Hematopoietic multipotent progenitor cell treated with erythropoietin and hydrocortisone succinate and interleukin-3 and kit ligand, for 8 days (in vitro differentiated cells): ENCODE results near the gene CD99L2.
A peak's percentile ranks its signal among the peaks of the same experiment; 100 is the strongest.

ENCODE experiments used
- DNase-seq: peaks from one replicate; pipeline ENCODE4 v3.0.0-alpha.2; 2015

Gene CD99L2

DNA sequence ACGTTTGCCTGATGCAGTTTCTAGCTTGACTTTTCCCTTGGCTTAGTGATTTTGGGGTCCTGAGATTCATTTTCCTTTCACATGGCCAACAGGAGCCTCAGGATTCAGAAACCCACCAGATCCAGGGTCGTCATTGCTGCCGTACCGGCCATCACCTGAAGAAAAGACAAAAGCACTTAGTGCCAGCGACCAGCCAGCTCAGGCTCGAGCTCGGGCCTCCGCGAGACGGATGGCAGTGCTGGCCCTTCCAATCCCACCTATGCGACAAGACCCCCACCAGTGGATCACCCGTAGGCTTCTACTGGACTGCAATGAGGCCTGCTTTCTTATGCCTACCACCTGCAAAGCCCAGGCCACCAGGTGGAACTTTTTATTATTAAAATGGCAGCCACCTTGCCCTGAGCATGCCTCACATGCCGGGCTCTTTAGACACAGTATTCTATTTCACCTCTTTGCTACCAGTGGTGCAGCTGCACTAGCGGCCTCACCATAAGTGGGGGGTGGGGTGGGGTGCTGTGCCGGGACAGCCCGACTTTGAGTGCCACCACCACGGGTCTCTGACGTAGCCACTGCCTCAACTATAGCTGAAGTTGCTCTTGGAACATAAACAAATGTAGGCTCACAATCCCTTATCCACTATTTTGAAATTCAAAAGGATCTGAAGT lies 121.0 kb downstream of the CD99L2 start:
- no peak for DNase-seq

DNA sequence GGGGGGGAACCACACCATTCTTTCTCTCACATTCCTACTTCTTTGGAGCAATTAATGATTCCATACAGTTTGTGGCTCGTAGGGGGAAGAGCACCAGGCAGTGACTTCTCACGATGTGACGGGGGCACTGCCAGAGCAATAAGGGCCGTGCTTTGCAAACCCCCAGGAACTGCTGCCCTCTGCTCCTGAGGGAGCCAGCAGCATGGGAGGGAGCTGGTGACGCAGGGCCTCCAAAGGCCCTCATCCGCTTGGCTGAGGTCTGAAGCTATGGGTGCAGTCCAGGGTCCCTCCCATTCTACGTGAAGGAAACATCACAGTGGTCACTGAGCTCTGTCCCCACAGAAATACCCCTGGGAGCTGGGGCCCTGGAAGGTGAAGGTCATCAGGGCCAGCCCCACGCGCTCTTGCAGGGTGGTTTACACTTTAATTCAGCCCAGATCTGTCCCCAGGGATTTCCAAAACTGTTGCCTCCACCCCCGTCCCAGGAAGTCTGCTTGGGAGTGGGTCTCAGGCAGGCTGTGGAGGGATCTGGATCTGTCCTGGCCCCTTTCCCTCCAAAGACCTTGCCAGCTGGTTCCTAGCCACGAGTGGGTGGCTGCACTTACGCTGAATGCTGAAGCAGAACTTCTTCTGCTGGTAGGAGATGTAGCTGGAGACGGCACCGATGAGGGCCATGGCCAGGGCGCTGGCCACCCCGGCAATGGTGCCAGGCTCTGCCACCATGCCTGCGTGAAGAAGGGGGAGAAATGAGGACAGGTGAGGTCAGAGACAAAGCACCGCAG lies 122.7 kb downstream of the CD99L2 start:
- DNase-seq = no peak

DNA sequence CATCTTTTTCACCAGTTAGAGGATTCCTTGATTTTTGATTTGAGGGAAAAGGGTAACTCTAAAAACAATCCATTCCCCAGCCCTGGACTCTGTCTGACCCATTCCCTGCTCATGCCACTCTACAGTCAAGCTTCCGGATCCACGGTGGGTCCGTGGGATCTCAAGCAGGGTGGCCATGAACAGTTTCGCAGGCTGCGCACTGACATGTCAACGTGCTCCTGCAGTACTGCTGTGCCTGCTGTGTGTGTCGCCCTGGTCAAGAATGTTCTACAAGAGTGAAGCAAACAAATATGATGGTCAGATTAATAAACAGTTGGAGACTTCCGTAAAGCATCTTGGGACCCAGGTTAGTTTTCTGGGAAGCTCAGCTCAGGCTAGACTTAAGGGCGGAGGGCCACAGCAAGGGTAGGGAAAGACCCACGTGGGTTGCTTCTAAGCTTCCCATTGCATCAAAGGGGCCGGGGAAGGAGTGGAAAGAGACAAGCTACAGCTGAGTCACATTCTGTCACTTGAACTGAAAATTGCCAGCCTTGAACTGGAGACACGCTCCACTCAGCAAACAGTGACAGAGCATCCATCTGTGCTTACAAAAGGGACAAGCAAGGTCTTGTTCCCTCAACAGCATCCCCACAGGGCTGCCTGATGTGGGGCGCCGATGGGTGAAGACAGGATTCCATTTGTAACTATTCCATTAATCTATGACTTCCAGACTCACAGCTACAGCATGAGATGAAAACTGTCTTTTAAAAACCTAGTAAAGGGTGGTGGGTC lies 123.5 kb downstream of the CD99L2 start:
- no peak for DNase-seq

DNA sequence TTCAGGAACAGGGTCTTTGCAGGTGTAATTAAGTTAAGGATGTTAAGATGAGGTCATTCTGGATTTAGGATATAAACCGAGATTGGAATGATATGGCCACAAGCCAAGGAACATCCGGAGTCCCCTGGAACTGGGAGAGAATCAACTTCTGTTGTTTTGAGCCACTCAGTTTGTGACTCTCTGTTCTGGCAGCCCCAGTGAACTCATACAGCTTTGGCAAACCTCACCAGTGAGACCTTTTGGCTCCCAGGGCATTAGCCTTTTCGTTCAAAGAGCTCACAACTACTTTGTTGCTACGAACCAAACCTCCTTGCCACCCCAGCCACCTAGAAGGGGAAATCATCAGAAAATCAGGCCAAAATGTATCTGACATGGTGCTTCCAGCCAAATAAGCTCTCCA lies 124.8 kb downstream of the CD99L2 start:
- no peak for DNase-seq

DNA sequence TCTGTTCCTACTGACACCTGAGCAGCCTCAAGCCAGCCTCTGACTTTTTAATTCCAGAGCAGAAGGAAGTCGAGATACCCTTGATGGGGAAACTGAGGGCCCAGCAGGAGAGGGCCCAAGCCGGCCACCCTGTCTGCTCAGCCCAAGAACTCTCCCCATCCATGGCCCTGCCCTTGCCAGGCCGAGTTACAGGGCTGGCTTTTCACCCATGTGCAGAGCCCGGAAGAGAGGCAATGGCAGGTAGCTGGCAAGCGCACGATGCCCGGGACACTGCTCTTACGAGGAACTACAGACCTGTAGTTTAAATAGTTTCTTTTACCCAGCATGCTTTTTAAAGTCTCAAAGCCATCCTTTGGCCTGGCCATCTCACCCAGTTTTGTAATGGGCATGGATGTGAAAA lies 125.4 kb downstream of the CD99L2 start:
- no peak for DNase-seq

DNA sequence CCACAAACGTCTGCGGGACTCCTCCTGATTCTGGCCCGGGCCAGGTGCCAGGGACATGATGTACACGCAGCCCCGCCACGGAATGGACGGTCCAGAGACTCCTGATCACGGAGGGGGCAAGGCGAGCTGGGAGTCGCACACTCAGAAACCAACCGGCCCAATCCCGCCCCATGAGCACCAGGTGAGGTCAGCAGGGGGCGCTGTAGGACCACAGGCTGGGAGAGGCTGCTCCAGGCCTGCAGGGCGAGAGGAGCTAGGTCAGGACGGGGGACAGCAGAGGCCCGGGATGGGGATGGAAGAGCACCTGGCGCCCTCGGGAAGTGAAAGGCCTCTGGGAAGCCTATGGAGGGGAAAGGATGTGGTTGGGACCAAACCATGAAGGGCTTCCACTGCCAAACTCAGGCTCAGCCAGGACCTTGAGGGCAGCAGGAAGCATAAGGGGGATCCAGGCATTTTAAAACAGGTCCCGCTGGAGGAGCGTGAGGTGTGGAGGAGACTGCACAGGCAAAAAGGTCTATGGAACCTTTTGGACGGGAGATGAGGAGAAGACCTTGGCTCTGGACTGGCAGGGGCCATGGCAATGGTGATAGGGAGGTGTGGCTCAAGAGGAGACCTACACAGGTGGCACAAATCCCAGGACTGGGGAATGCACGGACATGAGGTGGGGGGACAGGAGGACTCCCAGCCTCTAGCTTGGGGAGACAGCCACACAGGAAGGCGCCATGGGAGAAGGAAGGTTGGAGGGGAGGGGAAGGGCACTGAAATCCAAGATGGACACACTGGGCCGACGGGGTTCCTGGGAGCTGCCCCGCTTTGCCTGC lies 126.1 kb downstream of the CD99L2 start:
- peak; percentile 66 for DNase-seq

DNA sequence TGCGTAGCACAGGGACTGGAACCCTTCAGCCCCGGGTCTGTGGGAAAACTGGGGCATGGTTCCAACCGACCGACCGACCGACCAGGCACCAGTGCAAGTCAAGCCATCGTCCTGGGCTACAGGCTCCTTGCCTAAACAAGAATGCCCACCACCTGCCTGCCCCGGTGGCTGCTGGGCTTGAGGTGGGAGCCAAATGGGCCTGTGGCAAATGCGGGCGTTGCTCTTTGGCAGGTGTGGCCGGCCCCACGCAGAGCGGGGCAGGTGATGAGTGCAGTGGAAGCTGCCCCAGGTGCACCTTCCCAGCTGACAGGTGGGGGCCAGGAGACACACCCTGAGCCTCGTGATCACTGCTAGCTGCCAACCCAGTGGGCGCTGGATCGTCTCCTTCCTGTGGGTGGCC lies 127.4 kb downstream of the CD99L2 start:
- DNase-seq = no peak

DNA sequence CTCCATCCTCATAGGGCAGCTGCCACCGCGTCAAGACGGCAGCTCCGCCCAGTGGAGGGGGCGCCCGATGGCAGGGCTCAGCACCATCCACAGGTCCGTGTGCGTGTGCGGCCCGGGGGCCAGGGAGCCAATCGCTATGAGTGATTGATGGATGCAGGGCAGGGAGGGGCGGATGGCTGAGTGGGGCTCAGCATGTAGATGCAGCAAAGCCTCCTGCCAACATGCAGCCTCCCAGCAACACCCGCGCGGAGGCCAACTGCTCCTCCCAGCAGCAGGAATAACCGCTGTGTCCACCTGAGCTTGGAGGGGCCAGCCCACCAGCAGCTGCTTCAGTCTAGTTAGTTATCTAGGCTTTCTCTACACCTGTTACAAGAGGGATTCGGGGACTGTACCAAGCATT lies 127.8 kb downstream of the CD99L2 start:
- no peak for DNase-seq

DNA sequence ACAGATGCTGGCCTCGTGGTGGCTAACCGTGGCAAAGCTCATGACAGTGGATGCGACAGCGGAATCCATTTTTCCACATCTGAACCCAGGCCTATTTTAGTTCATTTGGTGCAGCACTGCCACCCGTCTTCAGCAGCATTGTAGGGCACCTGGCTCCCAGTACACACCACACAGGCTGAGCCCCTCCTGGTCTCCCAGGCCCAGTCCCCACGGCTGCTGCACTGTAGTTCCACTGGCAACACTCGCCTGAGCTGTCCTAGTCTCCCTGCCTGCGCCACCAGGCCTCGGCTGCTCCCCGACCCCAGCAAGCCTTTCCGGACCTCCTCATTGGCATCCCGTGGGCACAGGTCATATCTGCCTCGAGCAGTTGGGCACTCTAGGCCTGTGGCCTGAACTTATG lies 129.1 kb downstream of the CD99L2 start:
- DNase-seq = no peak

DNA sequence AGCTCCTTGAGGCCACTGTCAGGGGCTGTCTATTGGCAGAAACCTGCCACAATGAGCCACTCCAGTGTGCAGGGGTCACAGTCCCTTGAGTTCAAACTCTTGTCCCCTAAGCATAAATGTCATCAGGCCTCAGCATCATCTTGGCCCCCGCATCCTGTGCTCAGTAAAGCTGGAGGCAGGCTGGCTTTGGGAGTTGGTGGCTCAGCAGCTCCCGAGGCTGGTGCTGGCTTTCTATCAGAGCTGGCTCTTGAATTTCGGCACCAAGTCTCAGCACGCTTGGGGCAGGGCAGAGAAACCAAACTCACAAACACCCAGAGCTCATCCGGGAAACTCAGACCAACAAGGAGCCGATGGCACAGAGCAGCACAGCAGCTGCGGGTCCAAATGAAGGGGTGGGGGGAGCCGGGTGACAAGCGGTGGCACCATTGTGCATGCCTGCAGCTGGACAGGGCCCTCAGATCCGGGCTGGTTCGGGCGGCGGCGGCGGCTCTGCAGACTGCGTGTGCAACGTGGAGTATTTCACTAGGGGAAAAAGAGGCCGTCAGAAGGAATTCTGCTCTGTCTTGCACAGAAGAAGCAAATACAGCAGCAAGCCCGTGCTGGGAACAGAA lies 129.8 kb downstream of the CD99L2 start:
- no peak for DNase-seq

DNA sequence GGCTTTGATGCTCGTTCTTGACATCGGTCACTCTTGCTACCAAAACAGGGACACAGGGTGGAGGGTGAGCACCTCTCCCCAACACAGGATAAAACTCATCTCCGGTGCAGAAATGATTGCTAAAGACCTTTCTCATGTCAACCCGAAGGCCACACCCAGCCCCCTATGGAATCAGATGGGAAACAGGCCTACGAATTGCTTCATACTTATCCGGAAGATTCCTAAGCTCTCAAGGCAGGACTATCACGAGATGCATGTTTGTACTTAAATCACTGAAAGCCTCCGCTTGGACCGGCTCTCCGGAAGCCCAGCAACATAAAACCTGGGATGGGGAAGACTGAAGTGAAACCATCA lies 130.4 kb downstream of the CD99L2 start:
- DNase-seq = no peak

DNA sequence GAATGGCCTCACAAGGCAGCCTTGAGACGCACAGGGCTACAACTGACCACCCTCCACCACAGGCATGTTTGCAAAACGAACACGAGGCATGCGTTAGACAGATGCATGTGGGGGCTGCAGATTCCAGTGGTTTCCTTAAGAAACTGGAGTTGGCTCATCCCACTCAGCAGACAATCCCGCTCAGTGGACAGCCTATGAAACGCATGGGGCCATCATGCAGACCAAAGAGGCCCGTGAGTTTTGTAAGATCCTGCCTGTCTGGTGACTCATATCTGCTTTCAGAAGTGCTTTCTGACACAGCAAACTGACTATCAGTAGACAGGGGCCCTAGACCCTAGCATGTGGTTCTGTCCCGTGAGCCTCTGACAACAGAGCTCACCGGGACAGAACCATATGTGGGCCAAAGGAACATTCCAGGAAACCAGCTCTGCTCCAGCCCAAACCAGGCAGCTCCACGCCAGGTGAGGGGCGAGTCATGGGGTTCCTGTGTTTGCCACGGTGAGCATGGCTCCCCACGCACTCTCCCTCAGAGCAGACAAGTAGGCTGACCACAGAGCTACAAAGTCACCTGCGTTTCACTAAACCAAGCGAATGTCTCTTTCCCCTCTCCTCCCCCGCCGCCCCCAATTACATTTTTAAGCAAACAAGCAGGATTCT lies 130.9 kb downstream of the CD99L2 start:
- no peak for DNase-seq

DNA sequence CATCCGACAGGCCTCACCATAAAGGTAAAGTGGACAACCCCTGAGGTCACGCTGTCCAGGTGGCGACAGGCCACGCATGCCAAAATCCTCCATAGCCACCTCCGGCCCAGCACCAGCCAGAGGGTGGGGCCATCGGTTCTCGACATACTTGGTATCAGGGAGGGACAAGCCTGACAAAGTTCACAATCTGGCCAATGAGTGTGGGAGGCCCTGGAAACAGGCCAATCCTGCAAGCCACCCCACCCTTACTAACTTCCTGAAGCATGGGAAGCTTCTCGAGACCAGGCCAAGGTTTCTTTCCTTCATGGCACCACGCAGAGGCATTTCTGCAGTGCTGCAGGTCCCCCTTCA lies 131.4 kb downstream of the CD99L2 start:
- DNase-seq = peak; percentile 60

DNA sequence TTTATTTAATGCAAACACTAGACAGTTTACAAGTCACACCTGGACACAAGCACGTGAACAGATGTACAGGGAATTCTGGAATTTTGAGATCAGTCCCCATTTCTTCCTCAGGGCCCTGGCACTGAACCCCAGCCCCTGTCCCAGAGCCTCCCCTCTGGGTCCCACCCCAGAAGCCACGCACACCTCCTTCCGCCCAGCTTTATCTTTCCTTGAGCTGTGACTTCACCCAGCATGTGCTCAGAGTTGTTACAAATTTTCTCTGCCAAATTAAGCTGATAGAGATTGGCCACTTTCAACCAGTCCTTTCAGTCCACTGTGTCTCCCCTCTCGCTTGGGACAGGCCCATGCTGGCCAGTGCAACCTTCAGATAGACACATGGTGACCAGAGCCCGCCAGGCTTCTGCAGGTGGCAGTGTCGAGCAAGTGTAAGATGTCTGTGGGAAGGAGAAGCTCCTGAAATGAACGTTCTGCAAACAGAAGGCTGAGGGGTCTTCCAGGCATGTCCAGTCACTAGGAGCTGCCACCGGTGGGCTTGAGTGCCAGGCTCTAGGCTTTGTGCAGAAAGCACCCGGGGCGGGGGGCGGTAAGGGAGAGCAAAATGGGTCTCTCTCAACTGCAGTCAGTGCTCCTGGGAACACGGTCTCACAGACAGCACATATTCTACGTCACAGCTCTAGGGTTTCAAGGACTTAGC lies 132.0 kb downstream of the CD99L2 start:
- DNase-seq = no peak

DNA sequence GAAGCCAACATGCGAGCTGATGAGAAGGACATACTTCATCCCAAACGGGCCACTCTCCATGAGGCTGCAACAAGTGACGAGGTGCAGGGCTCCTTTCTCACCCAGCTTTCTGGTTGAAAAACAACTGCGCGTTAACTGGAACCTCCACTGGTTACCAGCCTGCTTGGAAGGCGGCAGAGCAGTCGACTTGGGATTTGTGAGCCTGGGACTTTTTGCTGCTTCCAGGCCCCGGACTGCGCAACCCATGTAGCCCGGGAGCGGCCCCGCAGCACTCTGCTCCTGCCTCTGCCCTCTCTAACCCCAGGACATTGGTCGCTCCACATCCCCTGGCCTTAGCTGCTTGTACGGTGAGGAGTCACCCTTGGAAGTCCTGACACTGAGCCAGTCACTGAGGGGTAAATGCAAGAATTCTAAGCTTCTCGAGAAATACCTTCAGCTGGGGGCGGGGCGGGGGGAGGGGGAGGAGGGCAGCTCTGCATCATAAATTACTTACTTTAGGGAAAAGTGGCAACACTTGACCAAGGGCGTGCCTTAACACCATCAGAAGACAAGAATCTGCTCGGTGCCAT lies 132.6 kb downstream of the CD99L2 start:
- DNase-seq = no peak

DNA sequence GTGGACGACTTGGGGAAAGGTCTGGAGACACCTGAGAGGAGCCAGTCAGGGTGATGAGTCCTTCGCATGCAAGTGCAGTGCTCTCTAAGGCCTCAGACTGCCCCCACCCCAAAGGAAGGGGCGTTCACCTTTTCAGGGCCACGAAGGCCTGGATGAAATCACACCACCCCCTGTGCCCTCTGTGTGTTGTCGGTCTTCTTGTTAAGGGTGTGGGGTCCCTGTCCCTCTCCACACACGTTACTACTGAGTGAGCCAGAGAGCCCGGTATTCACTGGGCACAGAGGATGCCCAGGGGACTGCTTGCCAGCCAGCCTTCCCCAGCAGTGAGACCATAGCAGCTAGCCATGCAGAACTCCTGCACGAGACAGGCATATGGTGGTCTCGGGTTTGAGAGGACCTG lies 133.2 kb downstream of the CD99L2 start:
- no peak for DNase-seq

DNA sequence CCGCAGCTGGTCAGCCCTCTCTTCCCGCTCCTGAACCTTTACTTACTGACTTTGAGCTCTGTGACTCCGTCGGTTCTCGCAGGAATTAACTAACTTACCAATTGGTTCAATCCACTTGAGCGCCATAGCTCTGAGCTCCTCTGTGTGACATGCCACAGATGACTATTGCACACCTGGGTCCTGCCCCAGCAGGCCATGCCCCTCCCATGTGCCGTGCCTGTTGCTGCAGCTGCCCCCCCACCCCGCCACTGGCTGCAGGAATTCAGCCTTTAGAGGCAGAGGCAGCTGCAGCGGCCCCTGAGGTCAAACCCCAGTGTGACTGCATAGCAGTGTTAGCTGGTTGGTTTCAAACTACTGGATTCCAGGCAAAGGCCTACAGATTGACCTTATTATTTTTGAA lies 134.7 kb downstream of the CD99L2 start:
- DNase-seq = no peak

DNA sequence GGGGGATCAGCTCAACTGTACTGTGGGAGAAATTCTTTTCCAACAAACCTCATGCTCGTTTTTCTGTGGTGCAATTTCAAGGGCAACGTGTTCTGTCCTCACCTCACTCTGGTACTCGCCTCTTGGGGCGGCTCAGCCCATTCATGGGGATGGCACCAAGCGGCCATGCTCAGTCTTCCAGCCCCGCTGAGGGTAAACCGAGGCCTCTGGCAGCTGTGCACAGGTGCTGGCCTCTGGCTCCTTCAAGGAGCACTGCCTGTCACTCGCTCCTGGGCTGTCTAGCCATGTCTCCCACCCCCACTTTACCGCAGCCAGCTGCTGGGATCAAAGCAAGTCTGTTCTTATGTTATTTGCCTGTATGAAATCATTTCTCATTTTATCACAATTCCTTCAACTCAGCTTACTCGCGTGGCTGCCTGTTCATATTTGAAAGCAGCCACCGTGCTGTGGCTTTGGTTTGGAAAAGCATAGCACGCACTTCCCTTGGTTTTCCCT lies 135.1 kb downstream of the CD99L2 start:
- no peak for DNase-seq

DNA sequence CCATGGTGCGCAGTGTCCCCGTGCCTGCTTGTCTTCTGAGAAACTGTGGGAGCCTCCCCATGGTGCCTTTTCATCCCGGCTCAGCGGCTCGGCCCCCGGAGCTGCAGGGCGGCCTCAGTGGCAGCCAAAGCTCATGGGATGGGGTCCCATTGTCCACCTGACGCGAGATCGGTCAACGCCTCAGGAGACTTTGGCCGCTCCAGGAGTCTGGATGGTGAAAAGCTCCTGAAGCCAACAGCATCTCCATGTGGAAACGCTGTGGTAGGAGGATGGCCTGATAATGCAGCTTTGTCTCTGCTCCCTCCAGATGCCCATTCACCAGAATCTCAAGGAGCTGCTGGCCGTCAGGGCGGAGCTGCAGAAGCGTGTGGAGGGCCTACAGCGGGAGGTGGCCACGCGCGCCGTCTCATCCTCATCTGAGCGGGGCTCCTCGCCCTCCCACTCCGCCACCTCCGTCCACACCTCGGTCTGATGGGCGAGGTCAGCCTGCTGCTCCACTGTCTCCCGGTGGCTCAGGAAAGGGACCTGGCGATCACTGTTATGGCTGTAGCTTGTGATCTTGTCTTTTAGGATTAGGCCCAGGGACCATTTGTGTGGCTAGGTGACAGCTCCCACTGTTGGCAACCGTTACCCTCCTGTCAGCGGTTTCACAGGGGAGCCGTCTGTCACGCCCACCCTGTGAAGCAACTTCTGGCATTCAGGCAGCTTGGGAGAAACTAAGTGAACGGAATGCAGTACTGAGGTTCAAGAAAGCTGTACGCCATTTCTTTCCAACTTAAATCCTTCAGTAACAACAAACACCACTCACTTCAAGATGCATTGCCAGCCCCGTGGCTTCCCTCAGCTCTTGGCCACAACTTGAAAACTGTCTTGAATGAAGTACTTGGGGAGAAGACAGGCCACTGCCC lies 136.0 kb downstream of the CD99L2 start:
- no peak for DNase-seq

DNA sequence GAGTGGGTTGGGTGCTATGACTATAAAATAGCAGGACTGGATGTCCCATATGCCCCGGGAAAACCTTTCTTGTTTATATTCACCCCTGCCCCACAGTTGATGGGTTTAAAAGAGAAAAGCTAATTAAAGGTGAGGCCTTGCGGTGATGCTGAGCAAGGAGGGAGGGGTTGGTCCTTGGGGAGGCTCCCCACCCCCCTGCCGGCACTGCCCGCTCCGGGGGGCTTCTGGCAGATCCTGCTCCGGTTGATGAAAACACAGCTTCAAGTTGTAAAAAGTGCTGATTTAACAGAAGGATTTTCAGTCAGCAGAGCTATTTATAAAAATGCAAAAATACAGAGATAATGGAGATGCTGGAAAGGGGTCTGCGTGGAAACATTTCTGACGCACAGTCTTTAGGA lies 136.7 kb downstream of the CD99L2 start:
- DNase-seq = no peak
